ENCODE measurements around the gene GXYLT2. TPM values are rescaled to one million over a fixed set of nuclear protein-coding genes. Genes with fewer than 3 reads are reported as not detected.

The GXYLT2 gene
- total RNA-seq, 4 donors from 2014 or later = 1.5 to 12.5 (median 7.5) TPM

DNA sequence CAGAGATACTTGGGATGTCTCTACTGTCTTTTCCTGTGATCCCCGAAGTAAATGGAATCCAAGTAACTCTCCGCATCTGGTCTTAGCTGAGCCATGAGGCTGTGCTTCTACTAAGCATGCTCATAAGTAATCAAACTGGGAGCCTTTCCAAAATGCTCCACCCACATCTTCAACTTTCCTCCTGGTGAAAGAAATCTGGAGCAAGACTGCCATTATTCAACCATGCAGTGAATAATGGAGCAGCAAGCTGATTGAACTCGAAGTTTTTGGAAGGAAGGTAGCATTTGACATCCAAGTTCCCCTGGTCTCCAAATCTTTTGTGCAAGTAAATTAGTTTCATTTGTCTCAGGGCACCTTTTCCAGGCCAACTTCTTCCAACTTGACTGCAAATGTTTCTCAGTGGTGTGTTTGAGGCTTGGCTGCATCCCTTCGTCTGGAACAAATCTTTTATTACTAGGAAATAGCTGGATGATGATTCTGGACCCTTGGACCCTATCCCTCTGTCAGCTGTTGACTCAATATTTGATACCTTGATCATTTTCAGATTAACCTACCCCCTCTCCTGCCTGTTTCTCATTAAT, 19.4 kb downstream of the GXYLT2 start:
- intact Hi-C loops (cut with DNase I; ENCODE audit: low total_unique reads) (no loop called here), in situ Hi-C loops (cut with MboI; ENCODE audit: low pct_ligation_motif_present in 1 of 4, low pct_unique_long_range_greater_than_20kb in 1 of 4, low sequenced_read_pairs in 3 of 4) (no loop called here)
- Histone ChIP-seq H3K36me3 (no peaks in the 10 kb centered on the region), H3K27me3 (no peaks in the 10 kb centered on the region), H3K27ac (peak overlapping the region in 1 of 4 donors; percentile 37), H3K4me3 (no peak overlapping the region), H3K9me3 (no peaks in the 10 kb centered on the region), H3K4me1 (peaks cover 0 to 7% (median 4%) of the 10 kb centered on the region in 4 donors)
- no peak for DNase-seq
- 50% methylated on average over 4 of the region's 4 CpGs; no CpG with 5 or more reads in 1 of the 2 donors for WGBS, 2 donors (ENCODE audit: low coverage in 1 of 2)
- TF ChIP-seq POLR2A (IDR thresholded peaks at IDR 0.05) = no peak
- no peak for TF ChIP-seq EP300 (IDR thresholded peaks at IDR 0.05; ENCODE audit: low read depth)

DNA sequence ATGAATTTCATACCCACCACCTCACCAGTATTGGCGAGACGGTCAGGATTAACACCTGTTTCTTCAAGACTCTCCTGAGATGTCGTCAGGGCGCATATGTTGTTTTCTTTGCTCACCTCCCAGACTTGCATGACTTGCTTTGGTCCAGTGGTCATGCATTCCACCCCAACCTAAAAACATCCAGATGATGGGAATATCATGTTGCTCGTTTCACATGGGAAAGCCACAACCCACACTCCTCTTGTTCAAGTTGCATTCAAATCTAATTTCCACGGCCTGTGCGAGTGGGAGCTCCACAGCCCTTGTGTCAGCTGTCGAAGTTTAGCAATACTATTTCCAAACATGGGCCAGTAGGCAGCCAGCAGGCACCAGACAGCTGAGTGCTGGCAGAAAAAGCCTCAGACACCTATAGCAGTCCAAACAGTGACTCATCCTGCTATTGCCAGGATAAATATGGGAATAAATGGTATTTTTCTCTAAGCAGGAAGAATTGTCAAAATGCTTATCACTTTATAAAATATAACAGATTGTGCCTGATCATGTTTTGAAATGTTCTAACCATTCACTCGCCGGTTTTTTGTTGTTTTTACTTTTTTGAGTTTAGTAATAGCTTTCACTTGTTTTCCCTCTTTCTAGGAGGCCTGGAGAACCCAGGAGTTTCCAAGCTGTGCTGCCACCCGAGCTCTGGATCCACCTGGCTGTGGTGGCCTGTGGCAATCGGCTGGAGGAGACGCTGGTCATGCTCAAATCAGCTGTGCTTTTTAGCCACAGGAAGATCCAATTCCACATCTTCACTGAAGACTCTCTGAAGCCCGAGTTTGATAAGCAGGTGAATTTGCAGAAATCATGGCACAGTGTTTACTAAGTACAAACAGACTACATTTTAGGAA, 20.1 kb downstream of the GXYLT2 start:
- Histone ChIP-seq H3K4me1 (peaks cover 0 to 7% (median 4%) of the 10 kb centered on the region in 4 donors), H3K4me3 (no peak overlapping the region), H3K9me3 (no peaks in the 10 kb centered on the region), H3K27me3 (no peaks in the 10 kb centered on the region), H3K36me3 (no peaks in the 10 kb centered on the region), H3K27ac (peak overlapping the region in 2 of 4 donors; percentile 8 to 37)
- no peak for TF ChIP-seq EP300 (IDR thresholded peaks at IDR 0.05; ENCODE audit: low read depth)
- no peak for TF ChIP-seq CTCF (IDR thresholded peaks at IDR 0.05)
- TF ChIP-seq POLR2A (IDR thresholded peaks at IDR 0.05) = no peak
- no peak for TF ChIP-seq POLR2AphosphoS5 (IDR thresholded peaks at IDR 0.05)
- in situ Hi-C loops (cut with MboI; ENCODE audit: low pct_ligation_motif_present in 1 of 4, low pct_unique_long_range_greater_than_20kb in 1 of 4, low sequenced_read_pairs in 3 of 4) (no loop called here), intact Hi-C loops (cut with DNase I; ENCODE audit: low total_unique reads) (no loop called here)
- DNase-seq = no peak
- 79 to 81% methylated on average over 4 to 14 of the region's 14 CpGs for WGBS, 2 donors (ENCODE audit: low coverage in 1 of 2)

- intact Hi-C loops (cut with DNase I; ENCODE audit: low total_unique reads) (no loop called here), in situ Hi-C loops (cut with MboI; ENCODE audit: low pct_ligation_motif_present in 1 of 4, low pct_unique_long_range_greater_than_20kb in 1 of 4, low sequenced_read_pairs in 3 of 4) (no loop called here)
- 91 to 100% methylated on average over 1 to 3 of the region's 3 CpGs for WGBS, 2 donors (ENCODE audit: low coverage in 1 of 2)
Measured at GRCh38 chr3:72909591-72909990, 21.7 kb downstream of the GXYLT2 start.

DNA sequence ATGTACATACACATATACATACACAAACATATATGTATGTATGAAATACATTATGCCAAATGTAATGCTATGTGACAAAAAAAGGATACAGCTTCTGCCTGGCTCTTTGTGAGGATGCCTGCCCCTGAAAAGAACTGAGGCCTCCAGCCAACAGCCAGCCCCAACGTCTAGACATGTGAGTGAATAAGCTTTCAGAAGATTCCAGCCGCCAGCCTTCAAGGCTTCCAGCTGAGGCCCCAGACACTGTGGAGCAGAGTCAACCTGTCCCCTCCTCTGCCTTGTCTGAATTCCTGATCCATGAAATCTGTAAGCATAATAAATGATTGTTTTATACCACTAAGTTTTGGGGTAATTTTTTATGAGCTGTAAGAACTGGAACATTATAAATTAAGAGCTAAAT, 24.7 kb downstream of the GXYLT2 start:
- in situ Hi-C loops (cut with MboI; ENCODE audit: low pct_ligation_motif_present in 1 of 4, low pct_unique_long_range_greater_than_20kb in 1 of 4, low sequenced_read_pairs in 3 of 4) = no loop called here

More at GRCh38 chr3:72909591-72909990, 21.7 kb downstream of the GXYLT2 start:
- no peaks in the 10 kb centered on the region for H3K36me3 ChIP-seq
- no peak overlapping the region for H3K27ac ChIP-seq
- H3K9me3 ChIP-seq = no peaks in the 10 kb centered on the region
- TF ChIP-seq CTCF (IDR thresholded peaks at IDR 0.05) (no peak), POLR2AphosphoS5 (IDR thresholded peaks at IDR 0.05) (no peak), POLR2A (IDR thresholded peaks at IDR 0.05) (no peak), EP300 (IDR thresholded peaks at IDR 0.05; ENCODE audit: low read depth) (no peak)
- H3K27me3 ChIP-seq = no peaks in the 10 kb centered on the region
- DNase-seq = no peak
- peaks cover 0 to 7% (median 4%) of the 10 kb centered on the region in 4 donors for H3K4me1 ChIP-seq
- no peak overlapping the region for H3K4me3 ChIP-seq

More for the DNA sequence above, 24.7 kb downstream of the GXYLT2 start:
- no peak for DNase-seq
- H3K4me3 ChIP-seq = no peak overlapping the region
- no peak overlapping the region for H3K27ac ChIP-seq
- H3K36me3 ChIP-seq = no peaks in the 10 kb centered on the region
- no peak for TF ChIP-seq EP300 (IDR thresholded peaks at IDR 0.05; ENCODE audit: low read depth)
- no peak for TF ChIP-seq CTCF (IDR thresholded peaks at IDR 0.05)
- TF ChIP-seq POLR2A (IDR thresholded peaks at IDR 0.05) = no peak
- TF ChIP-seq POLR2AphosphoS5 (IDR thresholded peaks at IDR 0.05) = no peak
- H3K4me1 ChIP-seq = peaks cover 0 to 4% (median 2%) of the 10 kb centered on the region in 4 donors
- intact Hi-C loops (cut with DNase I; ENCODE audit: low total_unique reads) = no loop called here
- H3K27me3 ChIP-seq = no peaks in the 10 kb centered on the region
- WGBS, 2 donors (ENCODE audit: low coverage in 1 of 2) = 63 to 75% methylated on average over 1 to 2 of the region's 2 CpGs
- no peaks in the 10 kb centered on the region for H3K9me3 ChIP-seq

Data from transverse colon (tissue), 4 donors.